ENCODE results near the gene PRIMPOL.

- TF ChIP-seq CTCF (IDR thresholded peaks at IDR 0.05): no peak
- no peak for TF ChIP-seq POLR2A (IDR thresholded peaks at IDR 0.05)
Observed at GRCh38 chr4:184636897-184637296, 12.6 kb upstream of the PRIMPOL start.

Measured in adrenal gland (tissue), 5 donors.